Sigmoid colon (tissue), 7 donors: ENCODE measurements around the gene BEX2. TPM values are rescaled to one million over a fixed set of nuclear protein-coding genes. Genes with fewer than 3 reads are reported as not detected.
"Not testable (repeated sequence)": the region's sequence is repeated elsewhere in the genome, so short reads cannot be mapped to it uniquely, and the experiment has no call there.

Experiments used
- DNase-seq: peaks from one replicate; pipeline ENCODE4 v3.0.0-alpha.2; 2019
- H3K27ac ChIP-seq, 4 donors: fragments of 200-600 bp; sonication (generic); one replicate each; pipeline ENCODE4 v1.5.1; 2016 to 2019; ENCODE audit warnings: mild to moderate bottlenecking in 1 of 4
- H3K27me3 ChIP-seq, 3 donors: fragments of 200-600 bp; sonication (generic); one replicate each; pipeline ENCODE4 v1.5.1; 2019; ENCODE audit warnings: mild to moderate bottlenecking in 1 of 3
- H3K36me3 ChIP-seq, 4 donors: fragments of 200-600 bp; sonication (generic); one replicate each; pipeline ENCODE4 v1.5.1; 2016 to 2019
- H3K4me1 ChIP-seq, 4 donors: fragments of 200-600 bp; sonication (generic); one replicate each; pipeline ENCODE4 v1.5.1; 2017 to 2019
- H3K4me3 ChIP-seq, 4 donors: fragments of 200-600 bp; sonication (generic); one replicate each; pipeline ENCODE4 v1.5.1; 2017 to 2019; ENCODE audit warnings: mild to moderate bottlenecking in 2 of 4, moderate library complexity in 1 of 4
- H3K9me3 ChIP-seq, 4 donors: fragments of 200-600 bp in 3 of 4; sonication (generic) in 3 of 4; one replicate each; pipeline versions ENCODE4 v1.5.1 to v1.6.1; 2013 to 2019
- CTCF ChIP-seq, 4 experiments: fragments of 450-650 bp in 3 of 4; fragments of 200-600 bp in 1 of 4; IDR thresholded peaks; one replicate each; pipeline ENCODE4 v1.5.1; 2016 to 2019; ENCODE audit warnings: antibody characterized with exemption in 4 of 4, mild to moderate bottlenecking in 3 of 4, moderate library complexity in 2 of 4
- EP300 ChIP-seq, 4 donors: sonication (generic); formaldehyde crosslinking; IDR thresholded peaks; one replicate each; pipeline ENCODE4 v1.6.1; 2017; ENCODE audit warnings: antibody characterized with exemption in 4 of 4
- POLR2A ChIP-seq, 2 donors: fragments of 450-650 bp; IDR thresholded peaks; one replicate each; pipeline ENCODE4 v1.6.1; 2016; ENCODE audit warnings: antibody characterized with exemption in 2 of 2, mild to moderate bottlenecking in 2 of 2, moderate library complexity in 2 of 2
- POLR2AphosphoS5 ChIP-seq, 4 donors: sonication (generic); formaldehyde crosslinking; IDR thresholded peaks; one replicate each; pipeline ENCODE4 v1.6.1; 2017; ENCODE audit warnings: antibody characterized with exemption in 4 of 4
- WGBS, 2 donors: extraction: QIAGEN DNeasy Blood & Tissue Kit; methylation state at CpG; one replicate each; pipeline ENCODE4 v1.1.7; 2013; 5-methylcytosine and 5-hydroxymethylcytosine counted together
- intact Hi-C: fragments of 100-400 bp; cut with DNase I; formaldehyde crosslinking; loops from one replicate; pipeline ENCODE4 v1.15.1; 2023
- polyA plus RNA-seq, 3 donors: library from polyadenylated mRNA; stranded (reverse); fragments of 200-250 nt; gene quantifications; one replicate each; pipeline ENCODE4 v1.2.3, GENCODE V29; 2013
- total RNA-seq, 4 donors: library from RNA; depleted of rRNA; stranded (reverse); fragments of >200 nt; gene quantifications; one replicate each; pipeline ENCODE4 v1.1.0, GENCODE V29; 2016
- donor health status: healthy with polysubstance abuse.
- donor health status: Bipolar disorder and iron deficiency.
- donor health status: healthy.

Gene BEX2
- total RNA-seq (10 to 100 TPM in 3 of 4 donors, 1 to 10 TPM in 1; 2.2 to 24.6 (median 11.2) TPM), polyA plus RNA-seq (10 to 100 TPM; 10.2 to 28.5 (median 16.8) TPM)

GRCh38 chrX:103310555-103311398 lies at the start of gene BEX2:
Gene BEX2, minus strand, starts transcription at chrX:103310990. Its CDS starts 1,014 bp downstream, at chrX:103309976.
- no peak for TF ChIP-seq POLR2A (IDR thresholded peaks at IDR 0.05)
- TF ChIP-seq EP300 (IDR thresholded peaks at IDR 0.05): no peak
- no peak for TF ChIP-seq CTCF (IDR thresholded peaks at IDR 0.05)
- TF ChIP-seq POLR2AphosphoS5 (IDR thresholded peaks at IDR 0.05): peak in 3 of 4 donors; percentile 16 to 59 (median 53)
- peaks cover 0 to 9% (median 0%) of the 10 kb centered on the region in 3 donors for H3K27me3 ChIP-seq
- peak within 1 kb of the TSS; percentile 25 to 51 (median 42) for H3K4me3 ChIP-seq
- intact Hi-C loops: no loop called here
- DNase-seq: peak; percentile 81
- no peaks in the 10 kb centered on the region for H3K36me3 ChIP-seq
- 0 to 1% methylated on average over 52 of the region's 52 CpGs for WGBS, 2 donors
- peaks cover 0 to 5% (median 2%) of the 10 kb centered on the region in 4 donors for H3K4me1 ChIP-seq
- H3K9me3 ChIP-seq: no peaks in the 10 kb centered on the region
- peak within 1 kb of the TSS in 1 of 4 donors; percentile 14 for H3K27ac ChIP-seq

DNA sequence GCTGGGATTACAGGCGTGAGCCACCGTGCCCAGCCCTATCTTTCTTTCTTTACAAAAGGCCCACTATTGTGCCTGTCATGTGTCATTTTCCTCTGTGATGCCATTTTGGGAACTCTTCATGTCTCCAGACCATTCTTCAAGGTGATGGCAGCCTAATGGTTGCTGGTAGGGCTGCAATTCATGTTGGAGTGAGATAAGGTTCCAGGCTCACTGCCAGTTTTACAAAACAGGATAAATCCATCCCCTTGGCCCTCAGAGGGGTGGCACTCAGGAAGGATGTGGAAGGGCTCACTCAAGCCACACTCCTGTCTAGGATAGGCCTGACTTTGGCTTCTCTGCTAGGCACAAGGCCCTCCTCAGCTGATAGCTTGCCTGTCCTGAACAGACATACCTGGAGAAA lies 49.3 kb upstream of the BEX2 start:
- intact Hi-C loops: no loop called here
- Histone ChIP-seq H3K9me3 (no peaks in the 10 kb centered on the region), H3K4me3 (no peak overlapping the region), H3K36me3 (no peaks in the 10 kb centered on the region), H3K4me1 (peaks cover 0 to 4% (median 0%) of the 10 kb centered on the region in 4 donors), H3K27me3 (no peaks in the 10 kb centered on the region), H3K27ac (no peak overlapping the region)
- TF ChIP-seq CTCF (IDR thresholded peaks at IDR 0.05) (no peak), EP300 (IDR thresholded peaks at IDR 0.05) (no peak), POLR2AphosphoS5 (IDR thresholded peaks at IDR 0.05) (no peak), POLR2A (IDR thresholded peaks at IDR 0.05) (no peak)
- no peak for DNase-seq
- 83 to 90% methylated on average over 2 of the region's 2 CpGs for WGBS, 2 donors

DNA sequence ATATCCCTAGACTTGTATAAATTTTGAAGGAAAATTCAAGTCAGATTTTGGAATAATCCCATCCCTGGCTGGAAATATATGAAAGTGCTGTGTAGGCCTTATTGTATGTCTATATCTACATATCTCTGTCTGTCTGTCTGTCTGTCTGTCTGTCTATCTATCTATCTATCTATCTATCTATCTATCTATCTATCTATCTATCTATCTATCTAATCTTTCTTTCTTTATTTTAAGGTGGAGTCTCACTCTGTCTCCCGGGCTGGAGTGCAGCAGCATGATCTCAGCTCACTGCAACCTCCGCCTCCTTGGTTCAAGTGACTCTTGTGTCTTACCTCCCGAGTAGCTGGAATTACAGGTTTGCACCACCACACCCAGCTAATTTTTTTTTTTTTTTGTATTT lies 48.8 kb upstream of the BEX2 start:
- not testable (repeated sequence) for H3K4me3 ChIP-seq, H3K9me3 ChIP-seq, H3K27ac ChIP-seq, DNase-seq, H3K27me3 ChIP-seq, H3K4me1 ChIP-seq, H3K36me3 ChIP-seq
- 88 to 95% methylated on average over 3 of the region's 3 CpGs for WGBS, 2 donors
- intact Hi-C loops: loop anchor here (5.0 kb wide), 1 partner anchor 1942 kb away; no protein-coding TSS in a partner anchor

- peaks cover 0 to 4% (median 0%) of the 10 kb centered on the region in 4 donors for H3K4me1 ChIP-seq
- peak overlapping the region in 1 of 4 donors; percentile 66 for H3K4me3 ChIP-seq
- no peak for DNase-seq
- H3K9me3 ChIP-seq: no peaks in the 10 kb centered on the region
- 82 to 87% methylated on average over 2 of the region's 2 CpGs for WGBS, 2 donors
- H3K27me3 ChIP-seq: no peaks in the 10 kb centered on the region
- intact Hi-C loops: loop anchor here (5.0 kb wide), 1 partner anchor 1941 kb away; no protein-coding TSS in a partner anchor
- H3K27ac ChIP-seq: peak overlapping the region in 2 of 4 donors; percentile 88 to 89
- no peaks in the 10 kb centered on the region for H3K36me3 ChIP-seq
- TF ChIP-seq POLR2AphosphoS5 (IDR thresholded peaks at IDR 0.05): no peak
- no peak for TF ChIP-seq CTCF (IDR thresholded peaks at IDR 0.05)
- TF ChIP-seq POLR2A (IDR thresholded peaks at IDR 0.05): no peak
- no peak for TF ChIP-seq EP300 (IDR thresholded peaks at IDR 0.05)
Observed at GRCh38 chrX:103357871-103358270, 47.1 kb upstream of the BEX2 start.

DNA sequence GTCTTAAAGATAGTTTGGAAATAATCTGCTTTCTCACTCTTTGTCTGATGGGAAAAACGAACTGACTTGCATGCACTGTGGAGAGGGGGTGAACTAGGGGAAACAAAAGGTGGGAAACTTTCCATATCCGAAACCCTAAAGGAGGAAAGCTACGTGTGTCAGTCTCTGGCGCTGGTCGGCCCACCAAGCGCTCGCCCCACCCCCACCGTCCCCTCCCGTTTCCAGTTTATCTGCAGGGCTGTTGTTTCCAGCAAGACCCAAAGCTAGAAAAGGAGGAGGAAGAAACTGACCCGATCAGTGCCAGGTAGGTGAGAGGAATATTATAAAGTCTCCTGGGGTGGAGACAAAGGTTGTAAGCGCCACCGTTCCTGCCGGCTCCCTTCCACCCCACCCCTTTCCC lies 46.1 kb upstream of the BEX2 start:
- Histone ChIP-seq H3K9me3 (no peaks in the 10 kb centered on the region), H3K36me3 (no peaks in the 10 kb centered on the region), H3K4me1 (peaks cover 0 to 4% (median 0%) of the 10 kb centered on the region in 4 donors), H3K27me3 (no peaks in the 10 kb centered on the region), H3K27ac (peak overlapping the region; percentile 79 to 89 (median 88)), H3K4me3 (peak overlapping the region; percentile 60 to 66 (median 64))
- WGBS, 2 donors: 2% methylated on average over 13 of the region's 13 CpGs
- TF ChIP-seq EP300 (IDR thresholded peaks at IDR 0.05) (no peak), CTCF (IDR thresholded peaks at IDR 0.05) (no peak), POLR2AphosphoS5 (IDR thresholded peaks at IDR 0.05) (no peak), POLR2A (IDR thresholded peaks at IDR 0.05) (no peak)
- intact Hi-C loops: loop anchor here (5.0 kb wide), 1 partner anchor 1940 kb away; no protein-coding TSS in a partner anchor
- DNase-seq: no peak
